ENCODE data around the gene PDE4D.

- TF ChIP-seq TAF1 (IDR thresholded peaks at IDR 0.05; ENCODE audit: borderline replicate concordance, insufficient read depth, low read length) (peak; percentile 60; the same call in 1 of the 2 replicates), POLR2AphosphoS5 (IDR thresholded peaks at IDR 0.05; ENCODE audit: low read depth, low read length) (no peak; the same call in 1 of the 2 replicates), SIN3A (IDR thresholded peaks at IDR 0.05; ENCODE audit: borderline replicate concordance, insufficient read depth, low read length) (peak; percentile 93)
- TF ChIP-seq, protein P1, sequence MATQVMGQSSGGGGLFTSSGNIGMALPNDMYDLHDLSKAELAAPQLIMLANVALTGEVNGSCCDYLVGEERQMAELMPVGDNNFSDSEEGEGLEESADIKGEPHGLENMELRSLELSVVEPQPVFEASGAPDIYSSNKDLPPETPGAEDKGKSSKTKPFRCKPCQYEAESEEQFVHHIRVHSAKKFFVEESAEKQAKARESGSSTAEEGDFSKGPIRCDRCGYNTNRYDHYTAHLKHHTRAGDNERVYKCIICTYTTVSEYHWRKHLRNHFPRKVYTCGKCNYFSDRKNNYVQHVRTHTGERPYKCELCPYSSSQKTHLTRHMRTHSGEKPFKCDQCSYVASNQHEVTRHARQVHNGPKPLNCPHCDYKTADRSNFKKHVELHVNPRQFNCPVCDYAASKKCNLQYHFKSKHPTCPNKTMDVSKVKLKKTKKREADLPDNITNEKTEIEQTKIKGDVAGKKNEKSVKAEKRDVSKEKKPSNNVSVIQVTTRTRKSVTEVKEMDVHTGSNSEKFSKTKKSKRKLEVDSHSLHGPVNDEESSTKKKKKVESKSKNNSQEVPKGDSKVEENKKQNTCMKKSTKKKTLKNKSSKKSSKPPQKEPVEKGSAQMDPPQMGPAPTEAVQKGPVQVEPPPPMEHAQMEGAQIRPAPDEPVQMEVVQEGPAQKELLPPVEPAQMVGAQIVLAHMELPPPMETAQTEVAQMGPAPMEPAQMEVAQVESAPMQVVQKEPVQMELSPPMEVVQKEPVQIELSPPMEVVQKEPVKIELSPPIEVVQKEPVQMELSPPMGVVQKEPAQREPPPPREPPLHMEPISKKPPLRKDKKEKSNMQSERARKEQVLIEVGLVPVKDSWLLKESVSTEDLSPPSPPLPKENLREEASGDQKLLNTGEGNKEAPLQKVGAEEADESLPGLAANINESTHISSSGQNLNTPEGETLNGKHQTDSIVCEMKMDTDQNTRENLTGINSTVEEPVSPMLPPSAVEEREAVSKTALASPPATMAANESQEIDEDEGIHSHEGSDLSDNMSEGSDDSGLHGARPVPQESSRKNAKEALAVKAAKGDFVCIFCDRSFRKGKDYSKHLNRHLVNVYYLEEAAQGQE (IDR thresholded peaks at IDR 0.05; ENCODE audit: insufficient read depth in 1 of 2, low read depth in 2 of 2, low read length in 2 of 2): no peak
Measured at GRCh38 chr5:59275510-59276324, 617.8 kb downstream of the PDE4D start.
